Coronary artery (tissue), 2 donors: ENCODE data around the gene GRIN3B.

Experiments used
- DNase-seq: peaks from one replicate; pipeline ENCODE4 v3.0.0-alpha.2; 2017; ENCODE audit warnings: low spot score
- H3K27ac ChIP-seq, 2 donors: fragments of 200-600 bp; sonication (generic); one replicate each; pipeline ENCODE4 v1.5.1; 2016 to 2019
- H3K4me3 ChIP-seq: fragments of 200-600 bp; sonication (generic); 2 replicates; pipeline ENCODE4 v1.5.1; 2016; ENCODE audit warnings: mild to moderate bottlenecking, moderate library complexity
- TF ChIP-seq, protein P1 (sequence below): fragments of 200-600 bp; sonication (generic); IDR thresholded peaks from one replicate; pipeline ENCODE4 v1.5.1; 2019; ENCODE audit warnings: antibody characterized with exemption

Gene GRIN3B

DNA sequence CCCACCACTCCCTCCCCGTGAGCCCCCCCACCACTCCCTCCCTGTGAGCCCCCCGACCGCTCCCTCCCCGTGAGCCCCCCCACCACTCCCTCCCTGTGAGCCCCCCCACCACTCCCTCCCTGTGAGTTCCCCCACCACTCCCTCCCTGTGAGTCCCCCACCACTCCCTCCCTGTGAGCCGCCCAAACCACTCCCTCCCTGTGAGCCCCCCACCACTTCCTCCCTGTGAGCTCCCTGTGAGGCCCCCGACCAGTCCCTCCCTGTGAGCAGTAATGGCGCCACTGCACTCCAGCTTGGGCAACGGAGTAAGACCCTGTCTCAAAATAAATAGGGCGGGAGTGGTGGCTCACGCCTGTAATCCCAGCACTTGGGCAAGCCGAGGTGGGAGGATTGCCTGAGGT, 49.6 kb downstream of the GRIN3B start:
- no peak for DNase-seq
- TF ChIP-seq, protein P1, sequence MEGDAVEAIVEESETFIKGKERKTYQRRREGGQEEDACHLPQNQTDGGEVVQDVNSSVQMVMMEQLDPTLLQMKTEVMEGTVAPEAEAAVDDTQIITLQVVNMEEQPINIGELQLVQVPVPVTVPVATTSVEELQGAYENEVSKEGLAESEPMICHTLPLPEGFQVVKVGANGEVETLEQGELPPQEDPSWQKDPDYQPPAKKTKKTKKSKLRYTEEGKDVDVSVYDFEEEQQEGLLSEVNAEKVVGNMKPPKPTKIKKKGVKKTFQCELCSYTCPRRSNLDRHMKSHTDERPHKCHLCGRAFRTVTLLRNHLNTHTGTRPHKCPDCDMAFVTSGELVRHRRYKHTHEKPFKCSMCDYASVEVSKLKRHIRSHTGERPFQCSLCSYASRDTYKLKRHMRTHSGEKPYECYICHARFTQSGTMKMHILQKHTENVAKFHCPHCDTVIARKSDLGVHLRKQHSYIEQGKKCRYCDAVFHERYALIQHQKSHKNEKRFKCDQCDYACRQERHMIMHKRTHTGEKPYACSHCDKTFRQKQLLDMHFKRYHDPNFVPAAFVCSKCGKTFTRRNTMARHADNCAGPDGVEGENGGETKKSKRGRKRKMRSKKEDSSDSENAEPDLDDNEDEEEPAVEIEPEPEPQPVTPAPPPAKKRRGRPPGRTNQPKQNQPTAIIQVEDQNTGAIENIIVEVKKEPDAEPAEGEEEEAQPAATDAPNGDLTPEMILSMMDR, result no peak
- no peak overlapping the region for H3K27ac ChIP-seq
- H3K4me3 ChIP-seq, result no peak overlapping the region

DNA sequence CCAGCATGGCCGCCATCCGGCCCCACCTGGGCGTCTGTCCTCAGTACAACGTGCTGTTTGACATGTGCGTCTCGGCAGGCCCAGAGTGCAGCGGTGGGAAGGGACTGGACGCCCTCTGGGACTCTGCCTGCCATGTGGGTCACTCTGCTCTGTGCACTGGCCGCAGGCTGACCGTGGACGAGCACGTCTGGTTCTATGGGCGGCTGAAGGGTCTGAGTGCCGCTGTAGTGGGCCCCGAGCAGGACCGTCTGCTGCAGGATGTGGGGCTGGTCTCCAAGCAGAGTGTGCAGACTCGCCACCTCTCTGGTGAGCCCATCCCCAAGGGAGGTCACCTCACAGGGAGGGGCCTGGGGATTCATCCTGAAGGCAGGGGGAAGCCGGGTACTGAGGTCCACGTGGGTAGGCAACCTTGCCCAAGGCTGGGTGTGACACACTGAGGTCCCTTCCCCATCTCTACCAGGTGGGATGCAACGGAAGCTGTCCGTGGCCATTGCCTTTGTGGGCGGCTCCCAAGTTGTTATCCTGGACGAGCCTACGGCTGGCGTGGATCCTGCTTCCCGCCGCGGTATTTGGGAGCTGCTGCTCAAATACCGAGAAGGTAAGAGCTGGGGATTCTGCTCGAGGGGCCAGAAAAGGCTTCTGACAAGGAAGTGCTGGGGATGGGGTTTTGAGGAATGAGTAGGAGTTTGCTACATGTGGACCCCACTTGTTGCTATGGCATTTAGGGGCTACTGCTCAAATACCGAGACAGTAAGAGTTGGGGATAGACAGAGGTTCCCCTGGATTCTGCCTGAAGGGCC, 51.0 kb downstream of the GRIN3B start:
- TF ChIP-seq, protein P1, result no peak
- no peak overlapping the region for H3K27ac ChIP-seq
- H3K4me3 ChIP-seq, result no peak overlapping the region
- no peak for DNase-seq

DNA sequence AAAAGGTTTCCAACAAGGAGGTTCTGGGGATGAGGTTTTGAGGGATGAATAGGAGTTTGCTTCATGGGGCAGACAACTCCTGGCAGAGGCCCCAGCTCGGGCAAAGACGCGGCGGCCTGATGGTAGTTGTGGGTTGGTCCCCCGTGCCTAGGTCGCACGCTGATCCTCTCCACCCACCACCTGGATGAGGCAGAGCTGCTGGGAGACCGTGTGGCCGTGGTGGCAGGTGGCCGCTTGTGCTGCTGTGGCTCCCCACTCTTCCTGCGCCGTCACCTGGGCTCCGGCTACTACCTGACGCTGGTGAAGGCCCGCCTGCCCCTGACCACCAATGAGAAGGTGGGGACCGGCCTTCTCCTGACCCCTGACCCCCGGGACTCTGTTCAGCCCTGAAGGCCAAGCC, 51.6 kb downstream of the GRIN3B start:
- Histone ChIP-seq H3K27ac (no peak overlapping the region), H3K4me3 (no peak overlapping the region)
- no peak for DNase-seq
- TF ChIP-seq, protein P1, result no peak

DNA sequence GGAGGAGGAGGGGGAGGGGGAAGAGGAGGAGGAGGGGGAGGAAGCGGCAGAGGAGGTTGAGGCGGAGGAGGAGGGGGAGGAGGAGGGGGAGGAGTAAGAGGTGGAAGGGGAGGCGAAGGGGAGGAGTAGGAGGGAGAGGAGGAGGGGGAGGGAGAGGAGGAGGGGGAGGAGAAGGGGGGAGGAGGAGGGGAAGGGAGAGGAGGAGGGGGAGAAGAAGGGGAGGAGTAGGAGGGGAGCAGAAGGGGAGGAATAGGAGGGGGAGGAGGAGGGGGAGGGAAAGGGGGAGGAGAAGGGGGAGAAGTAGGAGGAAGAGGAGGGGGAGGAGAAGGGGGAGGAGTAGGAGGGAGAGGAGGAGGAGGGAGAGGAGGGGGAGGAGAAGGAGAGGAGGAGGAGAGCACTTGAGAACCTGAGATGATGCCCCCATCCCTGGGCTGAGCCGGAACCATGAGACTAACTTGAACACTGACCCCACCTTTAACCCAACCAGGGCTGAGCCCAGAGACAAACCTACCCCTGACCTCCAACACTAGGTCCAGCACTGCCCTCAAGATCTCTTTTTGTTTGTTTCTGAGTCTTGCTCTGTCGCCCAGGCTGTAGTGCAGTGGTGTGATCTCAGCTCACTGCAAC, 52.2 kb downstream of the GRIN3B start:
- no peak for DNase-seq
- TF ChIP-seq, protein P1, result no peak
- Histone ChIP-seq H3K4me3 (no peak overlapping the region), H3K27ac (no peak overlapping the region)

DNA sequence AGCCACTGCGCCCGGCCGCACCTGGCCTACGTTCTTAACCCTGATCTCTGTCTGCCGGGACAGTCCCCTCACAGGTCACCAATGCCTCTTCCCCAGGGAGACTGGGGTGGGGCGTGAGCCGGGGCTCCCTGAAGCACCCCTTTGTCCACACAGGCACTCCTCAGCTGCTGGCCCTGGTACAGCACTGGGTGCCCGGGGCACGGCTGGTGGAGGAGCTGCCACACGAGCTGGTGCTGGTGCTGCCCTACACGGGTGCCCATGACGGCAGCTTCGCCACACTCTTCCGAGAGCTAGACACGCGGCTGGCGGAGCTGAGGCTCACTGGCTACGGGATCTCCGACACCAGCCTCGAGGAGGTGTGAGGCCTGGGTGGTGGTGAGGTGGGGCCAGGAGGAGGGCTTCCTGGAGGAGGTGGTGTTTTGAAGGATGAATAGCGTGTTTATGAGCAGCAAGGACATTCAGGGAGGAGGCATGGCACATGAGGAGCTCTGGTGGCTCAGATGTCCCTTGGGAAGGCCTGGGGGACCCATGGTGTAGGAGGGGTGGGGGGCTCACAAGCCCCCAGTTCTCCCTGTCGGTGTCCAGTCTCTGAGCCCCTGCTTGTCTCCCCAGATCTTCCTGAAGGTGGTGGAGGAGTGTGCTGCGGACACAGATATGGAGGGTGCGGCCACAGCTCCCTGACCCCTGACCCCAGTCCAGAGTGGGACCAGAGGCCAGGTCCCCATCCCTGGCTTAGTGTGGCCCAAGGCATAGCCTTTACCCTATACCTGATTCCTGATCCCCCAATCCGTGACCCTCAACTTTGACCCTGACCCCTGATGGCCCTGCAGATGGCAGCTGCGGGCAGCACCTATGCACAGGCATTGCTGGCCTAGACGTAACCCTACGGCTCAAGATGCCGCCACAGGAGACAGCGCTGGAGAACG, 53.2 kb downstream of the GRIN3B start:
- Histone ChIP-seq H3K4me3 (no peak overlapping the region), H3K27ac (no peak overlapping the region)
- TF ChIP-seq, protein P1, result no peak
- no peak for DNase-seq

DNA sequence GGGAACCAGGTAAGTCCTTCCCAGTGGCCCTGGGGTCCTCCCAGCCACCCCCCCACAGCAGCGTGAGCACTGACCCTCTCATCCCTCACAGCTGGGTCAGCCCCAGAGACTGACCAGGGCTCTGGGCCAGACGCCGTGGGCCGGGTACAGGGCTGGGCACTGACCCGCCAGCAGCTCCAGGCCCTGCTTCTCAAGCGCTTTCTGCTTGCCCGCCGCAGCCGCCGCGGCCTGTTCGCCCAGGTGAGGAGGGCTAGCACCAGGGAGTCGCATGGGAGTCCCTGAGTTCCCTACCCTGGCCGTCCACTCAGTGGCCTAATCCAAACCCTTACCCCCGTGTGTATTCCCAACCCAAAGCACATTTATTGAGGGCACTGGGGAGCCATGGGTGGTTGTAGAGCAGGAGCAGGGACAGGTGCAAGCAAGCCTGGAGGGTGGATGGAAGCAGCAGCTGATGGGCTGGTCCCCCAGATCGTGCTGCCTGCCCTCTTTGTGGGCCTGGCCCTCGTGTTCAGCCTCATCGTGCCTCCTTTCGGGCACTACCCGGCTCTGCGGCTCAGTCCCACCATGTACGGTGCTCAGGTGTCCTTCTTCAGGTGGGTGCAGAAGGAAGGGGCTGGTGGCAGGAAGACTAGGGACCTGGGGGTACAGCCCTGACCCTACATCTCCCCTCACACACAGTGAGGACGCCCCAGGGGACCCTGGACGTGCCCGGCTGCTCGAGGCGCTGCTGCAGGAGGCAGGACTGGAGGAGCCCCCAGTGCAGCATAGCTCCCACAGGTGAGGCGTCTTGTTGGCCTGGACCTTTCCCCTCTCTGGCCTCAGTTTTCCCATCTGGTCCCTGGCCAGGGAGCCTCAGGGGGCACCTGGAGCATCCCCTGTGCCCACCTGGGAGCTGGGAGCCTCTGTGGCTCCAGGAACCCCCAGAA, 54.1 kb downstream of the GRIN3B start:
- TF ChIP-seq, protein P1, result no peak
- H3K4me3 ChIP-seq, result no peak overlapping the region
- no peak overlapping the region for H3K27ac ChIP-seq
- no peak for DNase-seq
